IPS-11a (cell line): Measurements from ENCODE around the gene EPM2A.
"Not testable (repeated sequence)": the region's sequence is repeated elsewhere in the genome, so short reads cannot be mapped to it uniquely, and the experiment has no call there.

Experiments used
- H3K4me3 ChIP-seq: one replicate; pipeline ENCODE4 v1.5.1; 2013; ENCODE audit warnings: low read depth, low read length, control low read depth

EPM2A gene

DNA sequence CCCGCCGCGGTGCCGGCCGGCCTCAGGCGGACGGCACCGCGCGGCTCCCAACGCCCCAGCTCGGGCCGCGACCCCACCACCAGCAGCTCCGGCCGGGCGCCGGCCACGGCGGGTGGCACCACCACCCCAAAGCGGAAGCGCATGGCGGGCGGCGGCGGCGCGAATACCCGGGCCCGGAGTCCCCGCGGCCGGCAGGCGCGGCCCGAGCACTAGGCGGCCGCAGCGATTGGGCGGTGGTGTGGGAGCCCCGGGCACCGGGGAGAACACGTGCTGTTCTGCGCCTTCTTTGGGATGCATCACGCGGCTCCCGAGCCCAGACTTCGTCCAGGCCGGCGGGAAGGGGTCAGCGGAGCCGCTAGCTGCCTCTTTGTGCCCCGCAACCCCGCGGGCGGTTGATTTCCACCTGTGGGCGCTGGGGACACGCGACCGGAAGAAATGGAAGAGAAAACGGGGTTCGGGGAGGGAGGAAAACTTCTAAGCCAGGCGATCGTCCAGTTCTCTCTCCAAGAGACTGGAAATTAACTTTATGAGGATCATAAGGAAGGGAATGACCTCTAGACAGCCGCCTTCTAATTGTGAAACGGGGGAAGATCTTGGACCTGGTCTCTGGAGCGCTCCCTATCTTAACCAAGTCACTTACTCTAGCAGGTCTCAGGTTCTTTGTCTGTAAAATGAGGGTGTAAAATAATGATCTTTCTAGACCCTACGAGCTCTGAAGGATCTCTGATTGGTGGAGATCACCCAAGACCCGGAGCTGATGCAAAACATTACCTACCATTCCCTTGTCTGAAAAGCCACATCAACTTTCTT lies at the start of gene EPM2A:
Gene EPM2A, minus strand, starts transcription at position 165 of the 810 bp plus-strand sequence. Its CDS starts 22 bp downstream, at position 143.
- peak within 1 kb of the TSS; percentile 41 for H3K4me3 ChIP-seq

DNA sequence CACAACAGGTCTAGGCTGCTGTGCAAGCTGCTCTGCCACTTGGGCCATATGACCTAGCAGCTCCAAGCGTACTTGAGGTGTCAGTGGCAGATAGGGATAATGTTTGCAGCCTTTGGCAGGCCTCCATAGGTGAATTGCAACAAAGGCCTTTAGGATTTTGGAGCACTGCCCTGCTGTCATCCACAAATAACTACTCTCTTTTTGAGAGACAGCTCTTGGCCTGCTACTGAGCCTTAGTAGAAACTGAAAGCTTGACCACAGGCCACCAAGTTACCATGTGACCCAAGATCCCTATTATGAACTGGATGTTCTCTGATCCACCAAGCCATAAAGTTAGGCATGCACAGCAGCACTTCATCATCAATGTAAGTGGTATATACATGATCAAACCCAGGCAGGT lies 49.4 kb upstream of the EPM2A start:
- no peak overlapping the region for H3K4me3 ChIP-seq

DNA sequence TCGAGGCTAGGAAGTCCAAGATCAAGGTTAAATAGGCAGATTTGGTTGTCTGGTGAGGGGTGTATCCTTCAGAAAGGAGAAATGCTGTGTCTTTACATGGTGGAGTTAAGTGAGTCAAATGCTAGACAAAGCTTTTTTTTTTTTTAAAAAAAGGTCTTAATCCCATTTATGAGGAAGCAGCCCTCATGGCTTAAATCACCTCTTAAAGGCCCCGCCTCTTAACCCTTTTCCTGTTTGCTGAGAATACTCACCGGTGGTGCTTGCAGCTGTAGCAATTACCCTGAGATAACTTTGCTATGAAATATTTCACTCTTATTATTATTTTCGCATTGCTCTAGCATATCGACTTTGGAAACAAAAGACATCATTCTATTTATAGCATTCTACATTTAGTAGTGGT lies 48.5 kb upstream of the EPM2A start:
- H3K4me3 ChIP-seq, result no peak overlapping the region

DNA sequence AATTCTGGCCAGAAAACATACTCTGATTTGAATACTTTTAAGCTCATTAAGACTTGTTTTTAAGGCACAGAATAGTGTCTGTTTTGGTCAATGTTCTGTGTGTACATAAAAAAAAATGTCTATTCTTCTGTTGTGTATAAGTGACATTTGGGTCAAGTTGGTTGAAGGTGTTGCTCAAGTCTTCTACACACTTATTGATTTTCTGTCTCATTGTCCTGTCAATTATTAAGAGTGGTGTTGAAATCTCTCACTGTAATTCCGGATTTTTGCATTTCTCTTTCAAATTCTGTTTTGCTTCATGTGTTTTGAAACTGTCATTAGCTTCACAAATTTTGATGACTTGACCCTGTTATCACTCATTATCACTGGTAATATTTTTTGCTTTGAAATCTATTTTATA lies 37.5 kb upstream of the EPM2A start:
- H3K4me3 ChIP-seq, result no peak overlapping the region

DNA sequence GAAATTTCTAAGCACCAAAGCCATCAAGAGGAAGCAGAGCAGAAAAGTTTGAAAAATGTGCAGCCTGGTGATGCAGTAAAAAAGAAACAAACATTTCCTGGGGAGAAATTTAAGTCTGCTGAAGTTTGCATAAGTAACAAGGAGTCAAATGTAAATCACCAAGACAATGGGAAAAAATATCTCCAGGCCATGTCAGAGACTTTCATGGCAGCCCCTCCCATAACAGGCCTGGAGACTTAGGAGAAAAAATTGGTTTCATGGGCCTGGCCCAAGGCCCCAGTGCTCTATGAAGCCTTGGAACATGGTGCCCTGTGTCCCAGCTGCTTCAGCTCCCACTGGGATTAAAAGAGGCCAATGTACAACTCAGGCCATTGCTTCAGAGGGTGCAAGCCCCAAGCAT lies 30.1 kb upstream of the EPM2A start:
- H3K4me3 ChIP-seq, result no peak overlapping the region

DNA sequence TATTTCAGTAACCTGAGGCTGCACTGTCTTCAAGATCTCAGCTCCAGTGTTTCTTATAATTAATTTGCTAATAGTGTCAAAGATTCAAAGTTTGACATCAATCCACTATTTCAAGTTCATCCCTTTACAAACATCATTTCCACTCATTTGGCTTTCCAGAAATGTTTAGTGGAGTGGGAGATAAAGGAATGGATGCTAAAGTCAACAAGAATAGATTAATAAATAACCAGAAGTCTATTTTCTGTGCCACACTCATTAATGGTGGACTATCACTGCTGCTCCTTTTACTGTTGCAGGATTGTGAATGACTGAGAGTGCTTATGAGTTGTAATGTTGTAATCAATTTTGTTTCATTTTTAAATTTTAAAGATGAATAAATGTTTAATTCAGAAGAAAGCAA lies 28.4 kb upstream of the EPM2A start:
- H3K4me3 ChIP-seq, result no peak overlapping the region

DNA sequence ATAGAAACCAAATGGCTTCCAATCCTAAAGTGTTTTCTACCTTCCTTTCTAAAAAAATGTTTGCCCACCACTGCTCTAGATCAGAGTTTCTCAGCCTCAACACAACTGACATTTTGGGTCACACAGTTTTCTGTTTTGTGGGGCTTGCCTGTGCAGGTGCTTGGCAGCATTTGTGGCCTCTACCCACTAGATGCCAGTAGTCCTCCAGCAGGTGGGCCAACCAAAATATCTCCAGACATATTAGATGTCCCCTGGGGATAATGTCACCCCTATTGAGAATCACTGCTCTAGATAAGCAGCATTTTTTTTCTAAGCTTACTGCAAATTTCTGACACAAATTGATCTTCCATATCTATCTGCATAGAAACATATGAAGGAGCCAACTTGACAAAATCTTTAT lies 26.3 kb upstream of the EPM2A start:
- no peak overlapping the region for H3K4me3 ChIP-seq

DNA sequence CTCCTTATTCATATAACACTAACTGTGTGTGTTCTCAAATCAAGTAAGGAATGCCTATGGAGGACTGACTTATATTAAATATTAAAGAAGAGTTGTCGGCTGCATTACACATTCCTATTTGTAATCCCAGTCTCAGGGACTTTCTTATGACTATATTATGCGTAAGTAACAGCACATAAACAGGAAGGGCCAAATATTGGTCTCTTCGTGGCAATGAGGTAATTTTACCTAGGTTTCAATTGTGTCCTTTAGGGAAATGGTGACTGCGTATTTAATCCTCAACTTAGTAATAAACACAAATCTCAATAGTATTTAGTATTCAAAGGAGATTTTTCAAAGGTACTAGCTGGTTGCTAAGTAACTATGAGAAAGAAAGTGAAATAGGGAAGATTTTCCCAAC lies 22.8 kb upstream of the EPM2A start:
- H3K4me3 ChIP-seq, result no peak overlapping the region

DNA sequence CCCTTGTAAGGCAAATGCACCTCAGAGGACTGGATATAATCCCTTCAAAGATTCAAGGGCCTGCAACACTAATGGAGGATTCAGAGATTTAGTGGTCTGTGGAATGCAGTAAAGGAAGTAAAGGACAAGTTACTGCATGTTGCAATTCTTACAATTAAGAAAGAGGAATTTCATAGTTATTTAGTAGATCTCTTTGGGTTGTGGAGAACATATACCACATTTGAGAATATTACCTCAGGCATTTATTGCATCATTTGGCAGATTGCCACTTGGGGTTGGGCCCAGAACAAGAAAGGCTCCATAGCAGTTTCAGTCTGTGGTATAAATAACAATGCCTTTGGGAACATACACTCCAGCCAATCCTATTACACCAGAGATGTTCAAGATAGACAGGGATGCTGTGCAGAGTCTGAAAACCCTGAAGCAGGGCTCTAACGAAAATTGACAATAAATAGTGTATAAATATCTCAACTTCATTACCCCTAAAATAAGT lies 20.9 kb upstream of the EPM2A start:
- H3K4me3 ChIP-seq, result no peak overlapping the region

DNA sequence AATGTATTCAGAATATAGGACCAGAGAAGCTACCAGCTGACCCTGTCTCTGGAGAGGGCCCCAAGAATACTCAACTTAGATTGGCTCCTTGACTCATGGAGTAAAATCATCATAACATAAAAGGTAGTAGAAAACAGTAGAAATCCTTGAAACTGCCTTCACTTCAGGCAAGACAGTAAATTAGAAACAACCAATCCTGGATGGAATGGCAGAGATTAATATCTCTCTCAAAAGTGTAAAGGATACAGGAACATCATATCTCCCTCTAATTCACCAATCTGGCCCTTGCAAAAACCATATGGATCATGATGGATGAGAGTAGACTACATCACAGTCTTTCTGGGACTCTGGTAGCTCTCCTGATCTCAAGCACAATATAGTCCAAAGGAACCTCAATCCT lies 20.4 kb upstream of the EPM2A start:
- no peak overlapping the region for H3K4me3 ChIP-seq

DNA sequence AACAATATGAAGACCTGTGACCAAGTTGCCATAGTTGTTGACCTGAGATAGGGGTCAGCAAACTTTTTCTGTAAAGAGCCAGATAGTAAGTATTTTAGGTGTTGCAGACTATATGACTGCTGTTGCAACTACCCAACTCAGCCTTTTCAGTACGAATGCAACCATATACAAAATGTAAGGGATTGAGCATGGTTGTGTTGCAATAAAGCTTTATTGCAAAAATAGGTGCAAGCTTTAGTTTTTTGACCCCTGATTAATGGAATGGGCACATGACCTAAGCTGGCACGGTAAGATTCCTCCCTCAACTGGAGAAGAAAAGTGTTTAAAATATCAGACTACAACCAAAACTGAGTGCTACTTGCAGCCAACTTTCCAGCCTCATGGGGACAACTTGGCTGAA lies 17.3 kb upstream of the EPM2A start:
- H3K4me3 ChIP-seq, result no peak overlapping the region

DNA sequence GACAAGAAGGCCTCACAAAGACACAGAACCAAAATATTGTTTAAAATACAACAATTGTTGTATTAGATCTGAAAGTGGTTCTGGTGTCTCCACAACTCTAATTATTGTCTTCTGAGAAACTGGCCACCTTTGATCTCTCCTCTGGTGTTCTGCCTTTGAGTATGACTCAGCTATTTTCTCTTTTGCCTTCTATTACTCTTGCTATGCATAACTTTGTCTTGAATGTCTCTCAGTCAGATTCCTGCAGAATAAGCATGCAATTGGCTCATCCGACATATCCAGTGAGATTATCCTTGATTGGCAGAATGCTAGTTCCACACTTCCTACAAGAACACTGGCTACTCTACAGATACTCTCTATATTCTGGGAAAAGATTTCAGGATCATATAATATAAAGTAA lies 14.3 kb upstream of the EPM2A start:
- H3K4me3 ChIP-seq, result no peak overlapping the region

DNA sequence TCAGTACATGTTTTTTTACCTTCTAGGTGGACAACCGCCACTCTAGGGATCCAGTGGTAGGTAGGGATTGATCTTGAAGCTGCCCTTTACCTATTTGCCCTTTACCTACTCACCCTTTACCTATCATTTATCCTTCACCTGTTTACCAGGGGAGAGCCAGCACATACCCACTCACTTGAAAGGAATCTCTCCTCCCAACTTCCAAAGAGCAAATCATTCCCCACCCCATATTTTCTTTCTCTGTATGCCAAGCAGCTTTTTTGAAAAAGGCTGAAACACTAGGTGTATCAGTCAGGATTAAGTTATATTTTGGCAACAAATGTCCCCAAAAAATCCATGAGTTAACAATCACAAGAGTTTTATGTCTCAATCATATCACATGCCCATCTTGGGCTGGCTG lies 10.5 kb upstream of the EPM2A start:
- H3K4me3 ChIP-seq, result no peak overlapping the region

DNA sequence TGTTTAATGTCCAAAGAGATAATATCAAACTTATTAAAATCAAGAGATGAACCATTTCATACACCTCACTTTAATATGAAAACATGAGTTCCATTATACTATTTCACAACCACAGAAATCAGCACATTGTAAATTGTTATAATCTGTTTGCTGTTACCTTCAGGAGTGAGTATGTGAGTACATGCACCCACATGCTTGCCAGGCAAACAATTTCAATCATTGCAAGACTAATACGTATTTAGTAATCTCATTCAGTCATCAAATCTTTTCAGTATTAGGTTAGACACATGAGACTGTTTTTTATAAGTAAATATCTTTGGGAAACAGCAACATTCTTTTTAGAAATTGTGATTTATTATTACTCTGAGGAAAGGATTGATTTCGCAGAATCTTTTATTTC lies 9.3 kb upstream of the EPM2A start:
- no peak overlapping the region for H3K4me3 ChIP-seq

DNA sequence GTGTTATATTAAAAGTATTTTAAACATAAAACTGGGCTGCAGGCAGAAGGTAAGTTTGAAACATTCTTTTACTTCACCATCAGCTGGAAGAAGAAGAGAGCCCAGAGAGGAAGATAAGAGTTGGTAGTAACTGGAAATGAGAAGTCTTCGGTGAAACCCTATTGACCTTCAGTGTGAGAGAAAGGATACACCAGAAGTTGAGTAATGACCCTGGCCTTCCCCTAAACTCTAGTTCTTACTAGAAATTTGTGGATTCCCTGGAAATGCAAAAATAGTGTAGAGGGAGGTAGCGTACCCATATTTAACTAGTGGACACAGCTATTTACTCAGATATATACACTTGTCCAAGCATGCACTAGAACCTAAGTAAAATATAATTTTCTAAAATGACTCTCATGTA lies 8.0 kb upstream of the EPM2A start:
- H3K4me3 ChIP-seq, result no peak overlapping the region

DNA sequence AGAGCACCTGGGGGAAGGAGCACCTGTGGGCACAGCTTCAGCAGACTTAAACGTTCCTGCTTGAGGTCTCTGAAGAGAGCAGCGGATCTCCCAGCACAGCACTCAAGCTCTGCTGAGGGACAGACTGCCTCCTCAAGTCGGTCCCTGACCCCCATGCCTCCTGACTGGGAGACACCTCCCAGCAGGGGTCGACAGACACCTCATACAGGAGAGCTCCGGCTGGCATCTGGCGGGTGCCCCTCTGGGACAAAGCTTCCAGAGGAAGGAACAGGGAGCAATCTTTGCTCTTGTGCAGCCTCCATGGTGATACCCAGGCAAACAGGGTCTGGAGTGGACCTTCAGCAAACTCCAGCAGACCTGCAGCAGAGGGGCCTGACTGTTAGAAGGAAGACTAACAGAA lies 7.2 kb upstream of the EPM2A start:
- H3K4me3 ChIP-seq, result not testable (repeated sequence)

DNA sequence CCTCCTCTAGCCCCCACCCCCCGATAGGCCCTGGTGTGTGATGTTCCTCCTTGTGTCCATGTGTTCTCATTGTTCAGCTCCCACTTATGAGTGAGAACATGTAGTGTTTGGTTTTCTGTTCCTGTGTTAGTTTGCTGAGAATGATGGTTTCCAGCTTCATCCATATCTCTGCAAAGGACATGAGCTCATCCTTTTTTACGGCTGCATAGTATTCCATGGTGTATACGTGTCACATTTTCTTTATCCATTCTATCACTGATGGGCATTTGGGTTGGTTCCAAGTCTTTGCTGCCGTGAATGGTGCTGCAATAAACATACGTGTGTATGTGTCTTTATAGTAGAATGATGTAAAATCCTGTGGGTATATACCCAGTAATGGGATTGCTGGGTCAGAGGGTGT lies 4.4 kb upstream of the EPM2A start:
- H3K4me3 ChIP-seq, result not testable (repeated sequence)

DNA sequence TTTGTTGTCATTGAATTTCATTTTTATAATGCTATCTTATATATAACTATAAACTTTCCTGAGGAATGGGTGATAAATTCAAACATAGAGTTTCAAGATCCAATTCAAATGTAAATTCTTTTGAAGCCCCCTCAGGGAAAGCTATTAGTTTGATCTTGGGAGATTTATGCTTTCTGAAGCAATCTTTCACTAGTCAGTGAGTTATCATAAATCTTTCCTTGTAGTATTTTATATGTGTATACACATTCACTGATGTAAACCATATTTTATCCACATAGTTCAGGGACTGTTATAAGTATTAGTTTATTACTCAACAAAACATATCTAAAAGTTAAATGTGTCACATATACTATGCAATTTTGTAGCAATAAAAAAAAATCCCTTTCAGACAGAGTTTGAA lies 2.9 kb upstream of the EPM2A start:
- H3K4me3 ChIP-seq, result no peak overlapping the region

DNA sequence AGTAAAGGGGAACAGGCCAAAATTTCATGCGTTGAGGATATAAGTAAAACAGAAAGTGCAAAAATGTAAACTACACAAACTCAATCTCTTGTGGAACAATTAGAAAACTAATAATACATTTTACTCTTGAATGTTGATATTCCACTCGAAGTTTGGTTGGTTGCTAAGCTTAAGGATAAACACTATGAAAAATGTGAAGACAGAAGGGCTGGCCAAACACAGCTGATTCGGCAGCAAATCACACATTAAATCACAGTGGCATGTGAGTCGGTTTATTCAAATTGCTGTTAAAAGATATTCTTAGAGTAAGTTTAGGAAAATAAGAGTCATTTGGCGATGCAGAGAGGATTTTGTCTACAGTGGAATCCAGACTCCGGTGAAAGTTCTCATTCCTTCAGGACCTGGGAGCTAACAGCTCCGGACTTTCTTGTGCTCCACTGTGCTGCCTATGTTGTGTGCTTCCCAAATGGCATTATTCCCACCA lies 1.4 kb upstream of the EPM2A start:
- no peak overlapping the region for H3K4me3 ChIP-seq

DNA sequence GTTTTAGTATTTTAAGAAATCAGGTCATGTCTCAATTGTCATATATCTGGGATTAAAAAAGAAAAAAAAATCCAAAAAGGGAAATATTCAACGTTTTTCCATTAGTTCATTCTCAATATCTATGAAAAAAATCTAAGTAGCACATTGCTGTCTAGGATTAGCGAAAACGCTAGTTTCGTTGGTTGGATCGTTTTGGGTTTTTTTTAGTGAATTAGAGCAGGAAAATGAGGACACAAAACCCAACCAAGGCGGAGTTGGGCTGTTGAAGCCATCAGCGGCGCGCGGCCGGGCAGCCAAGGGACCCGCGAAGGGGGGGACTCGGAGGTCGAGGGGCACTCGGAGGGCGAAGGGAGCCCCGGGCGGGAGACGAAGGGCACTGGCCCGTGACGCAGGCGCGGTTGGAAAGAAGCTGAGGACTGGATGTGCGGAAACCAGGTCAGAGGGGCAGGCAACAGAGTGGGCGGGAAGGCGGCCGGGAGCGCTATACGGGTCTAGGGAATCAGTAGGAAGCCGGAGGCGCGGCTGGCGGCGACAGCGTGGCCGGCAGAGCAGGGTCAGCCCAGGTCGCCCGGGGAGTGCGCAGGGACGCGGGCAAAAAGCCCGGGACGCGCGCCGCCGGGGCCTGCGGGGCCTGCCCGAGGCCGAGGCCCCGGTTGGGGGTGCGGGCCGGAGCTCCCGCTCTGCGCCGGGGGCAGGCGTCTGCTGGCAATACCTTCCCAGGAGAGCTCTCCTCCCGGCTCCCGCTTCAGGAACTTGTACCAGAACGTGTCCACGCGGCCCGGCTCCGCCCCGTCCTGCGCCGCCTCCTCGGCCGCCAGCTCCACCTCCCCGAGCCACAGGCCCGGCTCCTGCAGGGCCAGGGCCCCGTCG lies 599 bp downstream of the EPM2A start:
- peak overlapping the region; percentile 41 for H3K4me3 ChIP-seq

DNA sequence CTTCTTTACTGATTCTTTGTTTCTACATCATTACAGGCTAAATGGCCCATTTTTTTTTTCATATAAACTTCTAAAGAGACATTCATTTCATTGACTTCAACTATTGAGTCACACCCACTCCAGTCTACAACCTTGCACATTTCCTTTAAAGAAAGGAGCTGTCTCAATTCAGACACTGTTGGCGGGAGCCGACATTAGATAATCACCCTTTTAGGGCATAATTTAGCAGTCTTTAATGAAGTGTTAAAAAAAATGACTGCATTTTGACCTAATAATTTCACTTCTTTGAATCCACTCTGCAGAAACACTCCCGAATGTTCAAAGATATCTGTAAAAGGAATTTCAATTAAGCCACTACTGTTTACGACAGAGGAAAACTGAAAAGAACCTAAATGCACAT lies 1.5 kb downstream of the EPM2A start:
- no peak overlapping the region for H3K4me3 ChIP-seq

DNA sequence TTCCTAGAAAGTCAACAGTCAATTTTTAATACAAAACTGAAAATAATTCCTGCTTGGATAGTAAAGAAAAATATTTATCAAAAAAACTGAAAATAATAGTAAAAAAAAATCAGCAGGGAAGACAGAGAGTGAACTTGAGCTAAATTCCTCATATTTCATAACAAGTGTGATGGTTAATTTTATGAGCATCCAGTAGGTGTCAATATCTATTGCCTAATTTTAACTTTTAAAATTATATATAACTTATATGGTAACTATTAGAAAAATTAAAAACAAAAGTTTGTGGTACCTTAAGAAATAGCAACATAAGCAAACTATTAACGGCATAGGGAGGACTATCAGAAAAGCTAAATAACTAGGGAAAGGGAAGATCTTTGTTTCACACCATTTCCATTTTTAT lies 2.1 kb downstream of the EPM2A start:
- H3K4me3 ChIP-seq, result no peak overlapping the region
